ENCODE data around the gene EPG5. TPM values are rescaled to one million over a fixed set of nuclear protein-coding genes. Genes with fewer than 3 reads are reported as not detected.
"Not testable (repeated sequence)": the region's sequence is repeated elsewhere in the genome, so short reads cannot be mapped to it uniquely, and the experiment has no call there.

The EPG5 gene
- total RNA-seq, 4 donors from 2014 or later, result 13.6 to 43.4 (median 21.8) TPM

DNA sequence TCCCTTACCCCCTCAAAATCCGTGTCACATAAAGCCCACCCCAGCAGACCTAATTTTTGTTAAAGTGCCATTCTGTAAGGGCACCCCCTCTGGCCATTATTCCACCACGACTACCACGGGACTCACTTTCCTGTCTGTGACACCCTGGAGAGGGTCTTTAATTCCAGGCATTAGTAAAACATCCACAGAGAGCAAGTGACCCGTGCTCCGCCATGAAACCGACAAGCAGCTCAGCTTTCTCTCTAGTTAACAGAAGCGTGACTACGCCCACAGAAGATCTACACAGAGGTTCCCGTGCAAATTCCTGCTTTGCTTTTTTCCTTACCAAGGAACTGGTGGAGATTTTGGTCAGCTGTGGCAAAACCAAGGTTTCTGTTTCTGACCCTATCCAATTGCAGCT is 137.3 kb downstream of the EPG5 start:
- no peak overlapping the region for H3K4me3 ChIP-seq
- H3K36me3 ChIP-seq, result no peaks in the 10 kb centered on the region
- no peaks in the 10 kb centered on the region for H3K27me3 ChIP-seq
- H3K4me1 ChIP-seq, result peaks cover 0 to 3% of the 10 kb centered on the region in 2 donors
- TF ChIP-seq POLR2A (IDR thresholded peaks at IDR 0.05), result no peak
- TF ChIP-seq, protein P1, sequence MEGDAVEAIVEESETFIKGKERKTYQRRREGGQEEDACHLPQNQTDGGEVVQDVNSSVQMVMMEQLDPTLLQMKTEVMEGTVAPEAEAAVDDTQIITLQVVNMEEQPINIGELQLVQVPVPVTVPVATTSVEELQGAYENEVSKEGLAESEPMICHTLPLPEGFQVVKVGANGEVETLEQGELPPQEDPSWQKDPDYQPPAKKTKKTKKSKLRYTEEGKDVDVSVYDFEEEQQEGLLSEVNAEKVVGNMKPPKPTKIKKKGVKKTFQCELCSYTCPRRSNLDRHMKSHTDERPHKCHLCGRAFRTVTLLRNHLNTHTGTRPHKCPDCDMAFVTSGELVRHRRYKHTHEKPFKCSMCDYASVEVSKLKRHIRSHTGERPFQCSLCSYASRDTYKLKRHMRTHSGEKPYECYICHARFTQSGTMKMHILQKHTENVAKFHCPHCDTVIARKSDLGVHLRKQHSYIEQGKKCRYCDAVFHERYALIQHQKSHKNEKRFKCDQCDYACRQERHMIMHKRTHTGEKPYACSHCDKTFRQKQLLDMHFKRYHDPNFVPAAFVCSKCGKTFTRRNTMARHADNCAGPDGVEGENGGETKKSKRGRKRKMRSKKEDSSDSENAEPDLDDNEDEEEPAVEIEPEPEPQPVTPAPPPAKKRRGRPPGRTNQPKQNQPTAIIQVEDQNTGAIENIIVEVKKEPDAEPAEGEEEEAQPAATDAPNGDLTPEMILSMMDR (IDR thresholded peaks at IDR 0.05), result no peak
- no peak for DNase-seq
- intact Hi-C loops (cut with DNase I; ENCODE audit: low total_unique reads), result no loop called here
- no peaks in the 10 kb centered on the region for H3K9me3 ChIP-seq
- no peak overlapping the region for H3K27ac ChIP-seq

DNA sequence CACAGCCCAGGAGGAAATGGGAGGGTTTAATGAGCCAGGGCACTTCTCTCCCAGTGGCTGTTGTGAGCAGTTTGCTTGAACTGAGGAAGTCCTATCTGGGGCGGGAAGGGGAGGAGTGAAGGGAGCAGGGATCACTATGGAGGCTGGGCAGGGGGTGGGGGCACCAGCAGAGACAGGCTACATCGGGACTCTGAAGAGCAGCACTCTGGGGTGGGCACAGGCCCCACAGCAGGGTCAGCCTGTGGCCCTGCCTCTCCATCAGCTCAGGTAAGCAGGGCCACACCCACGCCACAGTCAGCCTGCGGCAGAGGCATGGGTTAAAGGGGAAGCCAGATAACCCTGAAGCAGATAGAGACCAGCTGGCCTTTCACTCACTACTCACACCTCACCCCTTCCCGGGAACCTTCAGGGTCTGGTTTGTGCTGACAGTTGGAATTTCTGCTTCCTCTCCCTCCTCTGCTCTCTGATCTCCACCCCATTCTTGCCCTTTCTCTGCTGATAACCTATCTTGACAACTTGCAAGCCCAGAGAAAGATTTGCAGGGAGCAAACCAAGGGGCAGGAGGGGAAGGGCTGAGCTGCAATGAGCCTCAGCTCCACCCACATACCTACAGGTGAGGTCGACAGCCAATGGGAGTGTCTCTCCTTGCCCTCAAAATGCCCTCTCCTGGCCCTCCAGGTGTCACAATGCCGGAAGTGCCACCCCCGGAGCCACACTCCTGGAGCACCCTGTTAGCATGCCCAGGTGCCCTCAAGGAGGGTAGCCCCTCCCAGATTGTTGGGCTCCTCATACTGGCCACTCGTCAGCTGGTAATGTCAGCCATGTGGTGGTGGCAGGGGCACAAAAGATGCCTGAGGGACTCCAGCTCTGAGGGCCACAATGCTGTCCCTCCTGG is 138.0 kb downstream of the EPG5 start:
- intact Hi-C loops (cut with DNase I; ENCODE audit: low total_unique reads), result no loop called here
- no peaks in the 10 kb centered on the region for H3K9me3 ChIP-seq
- no peak for DNase-seq
- no peak overlapping the region for H3K27ac ChIP-seq
- TF ChIP-seq, protein P1 (IDR thresholded peaks at IDR 0.05), result no peak
- no peak for TF ChIP-seq POLR2A (IDR thresholded peaks at IDR 0.05)
- no peaks in the 10 kb centered on the region for H3K36me3 ChIP-seq
- no peaks in the 10 kb centered on the region for H3K27me3 ChIP-seq
- H3K4me3 ChIP-seq, result no peak overlapping the region
- peaks cover 0 to 3% of the 10 kb centered on the region in 2 donors for H3K4me1 ChIP-seq

DNA sequence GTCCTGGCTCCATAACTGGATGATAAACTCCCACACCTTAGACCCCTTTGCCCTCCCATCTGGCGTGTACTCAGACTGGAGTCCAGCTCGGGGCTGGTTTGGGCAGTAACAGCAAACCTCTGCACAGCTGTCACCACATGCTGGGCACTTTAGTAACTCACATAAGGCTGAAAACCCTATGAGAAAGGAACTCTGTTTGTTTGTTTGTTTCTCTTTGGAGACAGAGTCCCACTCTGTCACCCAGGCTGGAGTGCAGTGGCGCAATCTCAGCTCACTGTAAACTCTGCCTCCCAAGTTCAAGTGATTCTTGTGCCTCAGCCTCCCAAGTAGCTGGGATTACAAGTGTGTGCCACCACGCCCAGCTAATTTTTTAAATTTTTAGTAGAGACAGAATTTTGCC is 140.4 kb downstream of the EPG5 start:
- H3K27me3 ChIP-seq; H3K27ac ChIP-seq; intact Hi-C loops (cut with DNase I; ENCODE audit: low total_unique reads); H3K9me3 ChIP-seq; H3K36me3 ChIP-seq; H3K4me1 ChIP-seq; H3K4me3 ChIP-seq; DNase-seq: not testable (repeated sequence)

DNA sequence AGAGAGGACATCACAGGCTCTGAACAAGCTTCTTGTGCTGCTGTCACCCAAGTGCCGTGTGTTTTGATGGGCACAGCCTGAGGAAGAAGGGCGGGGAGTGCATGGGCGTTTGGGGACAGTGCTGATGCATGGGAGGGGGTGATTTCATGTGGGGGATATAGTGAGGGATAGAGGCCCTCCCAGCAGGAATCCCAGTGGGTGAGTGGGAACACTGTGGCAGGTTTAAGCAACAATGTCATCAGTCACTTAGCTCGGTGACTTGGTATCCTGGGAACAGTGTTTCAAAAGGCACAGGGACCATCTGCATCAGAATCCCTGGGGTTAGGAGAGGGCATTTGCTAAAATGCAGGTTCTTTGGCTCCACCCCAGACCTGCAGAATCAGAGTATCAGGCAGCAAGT is 141.0 kb downstream of the EPG5 start:
- no peak for DNase-seq
- Histone ChIP-seq H3K27me3 (no peaks in the 10 kb centered on the region), H3K27ac (no peak overlapping the region), H3K4me3 (no peak overlapping the region), H3K4me1 (peaks cover 0 to 3% of the 10 kb centered on the region in 2 donors), H3K9me3 (no peaks in the 10 kb centered on the region), H3K36me3 (no peaks in the 10 kb centered on the region)
- TF ChIP-seq POLR2A (IDR thresholded peaks at IDR 0.05), result no peak
- TF ChIP-seq, protein P1 (IDR thresholded peaks at IDR 0.05), result no peak
- intact Hi-C loops (cut with DNase I; ENCODE audit: low total_unique reads), result no loop called here

DNA sequence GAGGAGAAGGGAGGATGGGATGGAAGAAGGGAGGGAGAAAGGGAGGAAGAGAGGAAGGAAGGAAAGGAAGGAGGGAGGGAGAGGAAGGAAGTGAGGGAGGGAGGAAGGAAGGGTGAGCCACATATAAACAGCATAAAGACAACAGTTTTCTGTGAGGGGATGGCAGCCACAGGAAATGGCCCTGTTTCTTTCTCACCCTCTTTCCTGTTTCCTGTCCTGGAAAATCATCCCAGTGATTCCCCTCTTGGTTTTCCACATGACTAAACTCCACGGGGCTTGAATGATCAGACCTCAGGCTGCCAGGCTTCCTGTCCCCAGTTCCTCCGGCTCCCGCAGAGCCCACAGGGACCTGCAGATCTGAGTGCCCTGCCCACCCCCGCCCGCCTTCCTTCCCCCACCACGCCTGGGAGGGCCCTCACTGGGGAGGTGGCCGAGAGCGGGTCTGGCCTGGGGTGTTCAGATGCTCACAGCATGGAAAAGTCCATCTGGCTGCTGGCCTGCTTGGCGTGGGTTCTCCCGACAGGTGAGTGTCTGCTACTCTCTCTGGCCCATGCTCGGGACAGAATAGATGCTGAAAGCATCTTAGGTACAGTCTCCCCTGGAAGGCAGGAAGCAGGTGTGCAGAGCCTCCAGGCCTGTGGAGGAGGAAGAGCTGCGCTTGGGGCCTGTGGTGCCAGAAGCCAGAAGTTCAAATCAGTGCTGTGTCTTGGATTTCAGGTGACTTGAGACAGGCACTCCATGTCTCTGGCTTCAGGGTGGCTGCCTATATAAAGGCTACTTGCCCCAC is 141.7 kb downstream of the EPG5 start, which contains the start of gene SIGLEC15:
TSS of gene SIGLEC15 (plus strand) at position 418 of the 787 bp plus-strand sequence. CDS start at position 472, 54 bp downstream.
- TF ChIP-seq POLR2A (IDR thresholded peaks at IDR 0.05), result no peak
- Histone ChIP-seq H3K9me3 (no peaks in the 10 kb centered on the region), H3K27me3 (no peaks in the 10 kb centered on the region), H3K4me3 (no peak within 1 kb of the TSS), H3K4me1 (peaks cover 0 to 3% of the 10 kb centered on the region in 2 donors), H3K36me3 (no peaks in the 10 kb centered on the region), H3K27ac (no peak within 1 kb of the TSS)
- intact Hi-C loops (cut with DNase I; ENCODE audit: low total_unique reads), result no loop called here
- no peak for DNase-seq

DNA sequence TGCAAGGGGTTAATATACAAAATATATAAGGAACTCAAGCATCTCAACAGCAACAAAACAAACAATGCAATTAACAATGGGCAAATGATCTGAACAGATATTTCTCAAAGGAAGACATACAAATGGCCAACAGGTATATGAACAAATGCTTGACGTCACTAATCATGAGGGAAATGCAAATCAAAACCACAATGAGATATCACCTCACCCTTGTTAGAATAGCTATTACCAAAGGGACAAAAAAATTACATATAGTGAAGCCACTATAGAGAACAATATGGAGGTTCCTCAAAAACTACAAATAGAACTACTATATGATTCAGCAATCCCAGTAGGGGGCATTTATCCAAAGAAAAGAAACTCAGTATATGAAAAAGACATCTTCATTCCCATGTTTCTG is 145.4 kb downstream of the EPG5 start:
- intact Hi-C loops (cut with DNase I; ENCODE audit: low total_unique reads), result no loop called here
- H3K4me3 ChIP-seq, result no peak overlapping the region
- H3K27ac ChIP-seq, result no peak overlapping the region
- no peak for DNase-seq
- no peak for TF ChIP-seq POLR2A (IDR thresholded peaks at IDR 0.05)
- TF ChIP-seq, protein P1 (IDR thresholded peaks at IDR 0.05), result no peak
- H3K9me3 ChIP-seq, result no peaks in the 10 kb centered on the region
- H3K27me3 ChIP-seq, result no peaks in the 10 kb centered on the region
- no peaks in the 10 kb centered on the region for H3K36me3 ChIP-seq
- no peaks in the 10 kb centered on the region for H3K4me1 ChIP-seq
